ENCODE results near the gene ANAPC15. TPM values are rescaled to one million over a fixed set of nuclear protein-coding genes. Genes with fewer than 3 reads are reported as not detected.

ANAPC15 gene
- total RNA-seq, 1 experiment from 2014 or later: 42.8 TPM

Other genes starting within 250 kb of the ANAPC15 start
- gene DEFB131B, start 234.2 kb downstream of the ANAPC15 start, total RNA-seq (2014; rRNA removed): not detected in 2 replicates
- 3.7 and 6.9 TPM in 2 replicates for gene XNDC1N, start 184.1 kb downstream of the ANAPC15 start, total RNA-seq (2014; rRNA removed)
- 26.1 and 28.4 TPM in 2 replicates for gene RNF121, start 183.6 kb downstream of the ANAPC15 start, total RNA-seq (2014; rRNA removed)
- gene IL18BP, start 113.8 kb downstream of the ANAPC15 start, total RNA-seq (2014; rRNA removed): 0.90 and 1.8 TPM in 2 replicates
- gene NUMA1, start 32.2 kb downstream of the ANAPC15 start, total RNA-seq (2014; rRNA removed): 120 and 132 TPM in 2 replicates
- 6.4 and 7.8 TPM in 2 replicates for gene LRRC51, start 31.8 kb downstream of the ANAPC15 start, total RNA-seq (2014; rRNA removed)
- 150 and 155 TPM in 2 replicates for gene LAMTOR1, start 9.4 kb downstream of the ANAPC15 start, total RNA-seq (2014; rRNA removed)
- not detected in 2 replicates for gene TOMT, start 6.8 kb downstream of the ANAPC15 start, total RNA-seq (2014; rRNA removed)
- not detected in 2 replicates for gene FOLR3, start 23.0 kb upstream of the ANAPC15 start, total RNA-seq (2014; rRNA removed)
- gene FOLR1, start 79.4 kb upstream of the ANAPC15 start, total RNA-seq (2014; rRNA removed): 0.17 TPM in 1 of 2 replicates, not detected in the other
- not detected in 2 replicates for gene FOLR2, start 104.1 kb upstream of the ANAPC15 start, total RNA-seq (2014; rRNA removed)
- gene INPPL1, start 112.1 kb upstream of the ANAPC15 start, total RNA-seq (2014; rRNA removed): 72.8 and 140 TPM in 2 replicates
- gene PHOX2A, start 131.5 kb upstream of the ANAPC15 start, total RNA-seq (2014; rRNA removed): not detected in 2 replicates